GM10847 (cell line): Measurements from ENCODE around the gene GPC3.

Experiments used
- POLR2A ChIP-seq: IDR thresholded peaks from 2 replicates; pipeline ENCODE4 v1.6.1; 2011; ENCODE audit not compliant: insufficient read length; ENCODE audit errors: extremely low read depth

Gene GPC3

DNA sequence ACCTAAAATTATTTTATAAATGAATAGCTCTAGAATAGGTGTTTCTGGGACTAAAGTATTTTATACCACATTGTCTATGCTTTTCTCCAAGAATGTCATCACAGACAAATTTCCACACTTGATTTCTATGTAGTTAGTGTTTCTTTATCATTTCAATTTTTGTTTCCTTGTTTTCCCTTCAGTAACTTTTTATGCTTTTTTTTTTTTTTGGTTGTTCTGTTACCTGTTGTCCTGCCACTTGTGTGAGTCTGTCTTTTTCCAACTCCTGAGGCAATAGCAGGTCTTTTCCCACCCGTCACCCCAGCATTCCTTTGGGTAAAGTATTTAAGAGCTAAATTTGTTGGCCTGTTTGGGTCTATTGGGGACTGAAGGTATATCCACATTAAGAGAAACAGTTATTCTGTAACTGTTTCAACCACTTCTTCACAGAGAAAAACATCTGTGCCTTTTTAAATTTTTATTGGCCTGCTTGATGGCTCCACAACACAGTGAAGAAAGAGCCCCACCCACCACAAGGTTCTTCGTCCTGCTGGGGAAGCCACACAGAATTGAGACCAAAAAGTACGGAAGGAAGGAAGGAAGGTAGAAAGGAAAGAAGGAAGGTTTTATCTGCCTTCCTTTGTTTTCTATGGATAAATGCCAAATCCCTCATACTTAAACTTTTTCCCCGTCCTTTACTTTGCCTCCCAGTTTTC is 17.7 kb upstream of the GPC3 start:
- TF ChIP-seq POLR2A = no peak

DNA sequence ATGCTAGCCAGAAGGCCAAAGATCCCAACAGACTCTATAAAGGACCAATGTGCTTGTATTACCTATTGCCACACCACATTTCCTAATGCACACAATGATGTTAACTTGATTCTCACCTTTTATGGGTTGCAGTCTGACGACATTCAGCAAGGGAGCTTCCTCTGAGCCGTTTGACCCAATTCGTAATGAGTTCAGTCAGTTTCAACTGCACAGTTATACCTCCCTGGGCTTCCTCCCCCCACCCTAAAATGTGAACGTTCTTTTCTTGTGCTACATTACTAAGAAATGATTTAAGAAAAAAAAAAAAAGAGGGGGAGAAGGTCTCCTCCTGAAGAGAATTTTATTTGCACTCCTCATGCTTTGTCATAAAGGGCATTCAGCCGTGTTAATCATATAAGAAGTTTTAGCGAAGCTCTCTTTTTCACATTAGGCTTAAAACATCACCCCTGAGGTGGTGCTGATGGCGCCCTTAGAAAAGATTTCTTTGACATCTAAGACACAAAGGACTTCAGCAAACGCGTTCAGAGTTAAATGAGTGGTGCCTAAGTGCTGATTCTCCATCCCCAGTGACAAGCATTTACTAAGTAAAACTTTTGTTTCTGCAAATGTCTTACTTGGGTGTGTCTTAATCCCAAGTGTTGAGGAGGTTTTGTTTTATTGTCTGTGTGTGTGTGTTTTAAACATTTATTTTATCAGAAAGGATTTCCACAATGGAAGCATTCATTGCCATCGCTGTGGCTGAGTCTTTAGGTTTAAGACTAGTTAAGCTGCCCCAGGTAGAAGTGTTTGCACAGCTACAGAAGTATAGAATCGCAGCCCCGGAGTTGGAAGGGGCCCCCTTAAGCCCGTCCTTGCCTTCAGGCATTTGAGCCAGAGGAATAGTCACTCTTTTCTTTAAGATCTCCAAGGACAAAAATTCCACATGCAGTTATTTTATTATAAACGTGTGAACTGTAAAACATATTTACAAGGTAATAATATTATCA is 15.2 kb upstream of the GPC3 start:
- no peak for TF ChIP-seq POLR2A

- TF ChIP-seq POLR2A = no peak
These were observed 13.8 kb upstream of the GPC3 start for GRCh38 chrX:133999031-133999705.

GRCh38 chrX:133995759-133996158 is 10.4 kb upstream of the GPC3 start:
- TF ChIP-seq POLR2A = no peak

- no peak for TF ChIP-seq POLR2A
These were observed 9.2 kb upstream of the GPC3 start for GRCh38 chrX:133994576-133994975.

GRCh38 chrX:133992882-133993281 is 7.5 kb upstream of the GPC3 start:
- no peak for TF ChIP-seq POLR2A

DNA sequence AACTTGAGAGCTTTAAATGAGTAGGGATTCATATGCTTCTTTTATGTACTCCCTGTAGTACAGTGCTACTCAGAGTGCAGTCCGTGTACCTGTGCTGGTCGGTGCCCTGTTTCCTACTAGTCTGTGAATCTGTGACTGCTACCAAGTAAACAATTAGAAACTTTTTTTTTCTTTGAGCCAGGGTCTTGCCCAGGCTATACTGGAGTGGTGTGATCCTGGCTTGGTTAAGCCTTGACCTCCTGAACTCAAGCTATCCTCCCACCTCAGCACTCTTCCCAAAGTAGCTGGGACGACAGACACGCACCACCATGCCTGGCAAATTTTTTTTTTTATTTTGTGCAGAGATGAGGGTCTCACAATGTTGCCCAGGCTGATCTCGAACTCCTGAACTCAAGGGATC is 6.4 kb upstream of the GPC3 start:
- TF ChIP-seq POLR2A = no peak

DNA sequence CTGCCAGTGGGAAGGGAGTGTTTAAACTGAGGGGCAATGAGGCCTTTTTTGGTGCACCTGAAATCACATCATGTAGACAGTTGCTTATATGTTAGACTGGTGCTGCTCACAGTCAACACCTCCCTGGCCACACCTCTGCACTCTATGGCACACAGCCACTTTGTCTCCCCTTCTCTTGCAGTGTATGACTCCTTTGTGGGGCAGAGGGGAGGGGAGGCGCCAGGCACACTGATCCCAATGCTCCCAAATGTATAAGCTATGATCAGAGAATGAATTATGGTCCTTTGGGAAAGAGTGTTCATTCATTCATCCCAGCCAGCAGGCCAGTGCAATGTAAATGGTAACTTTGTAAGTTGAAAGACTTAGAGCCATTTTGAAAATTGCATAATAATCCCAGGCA is 4.6 kb upstream of the GPC3 start:
- no peak for TF ChIP-seq POLR2A

DNA sequence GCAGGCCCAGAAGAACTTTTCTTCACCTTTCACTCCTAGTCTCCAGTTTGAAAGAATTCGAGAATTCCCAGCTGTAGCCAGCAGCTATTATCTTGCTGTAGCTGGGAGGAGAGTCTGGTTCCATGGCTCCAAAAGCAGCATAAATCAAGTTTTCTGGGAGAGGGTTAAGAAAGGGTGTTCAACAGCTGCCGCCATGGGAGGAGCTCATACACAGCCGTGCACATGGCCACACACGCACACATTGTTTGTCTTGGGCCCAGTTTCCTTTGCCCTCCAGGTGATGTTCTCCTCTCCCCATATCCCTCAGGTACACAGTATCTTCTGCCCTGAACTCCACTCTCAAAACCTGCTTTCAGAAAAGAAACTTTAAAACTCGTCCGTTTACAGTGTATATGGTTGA is 4.1 kb upstream of the GPC3 start:
- no peak for TF ChIP-seq POLR2A

DNA sequence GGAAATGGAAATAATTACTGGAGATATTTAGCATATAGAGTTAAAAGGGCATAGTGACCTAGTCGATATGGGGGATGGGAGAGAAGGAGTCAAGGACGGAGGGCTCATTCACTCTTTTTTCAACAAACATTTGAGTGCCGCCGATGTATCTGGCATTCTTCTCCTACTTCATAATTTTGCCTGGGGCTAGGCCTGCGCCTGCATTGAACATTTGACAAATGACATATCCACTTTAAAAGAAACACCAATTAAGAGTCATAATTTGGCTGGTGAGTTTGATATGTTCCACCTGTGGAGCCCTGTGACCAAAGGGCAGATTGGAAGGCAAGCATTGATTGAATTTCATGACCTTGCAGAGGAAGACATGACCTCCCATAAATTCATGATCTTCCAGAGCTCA is 2.6 kb upstream of the GPC3 start:
- TF ChIP-seq POLR2A = no peak

GRCh38 chrX:133987188-133987587 is 1.8 kb upstream of the GPC3 start:
- no peak for TF ChIP-seq POLR2A

GRCh38 chrX:133985967-133986683 is 731 bp upstream of the GPC3 start:
- TF ChIP-seq POLR2A = no peak

DNA sequence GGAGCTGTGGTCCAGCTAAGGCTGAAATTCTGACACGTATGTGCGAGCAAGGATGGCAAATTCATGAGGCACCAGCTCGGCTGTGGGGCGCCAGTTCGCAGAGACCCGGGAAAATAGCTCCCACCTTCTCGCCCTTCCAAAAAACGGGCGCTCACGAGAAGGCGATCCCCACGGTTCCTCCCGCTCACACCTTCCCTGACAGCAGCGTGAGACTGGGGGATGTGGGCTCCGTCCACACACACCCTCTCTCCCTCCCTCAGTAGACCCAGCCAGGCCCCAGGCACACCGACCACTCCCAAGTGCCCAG is 584 bp downstream of the GPC3 start:
- no peak for TF ChIP-seq POLR2A

DNA sequence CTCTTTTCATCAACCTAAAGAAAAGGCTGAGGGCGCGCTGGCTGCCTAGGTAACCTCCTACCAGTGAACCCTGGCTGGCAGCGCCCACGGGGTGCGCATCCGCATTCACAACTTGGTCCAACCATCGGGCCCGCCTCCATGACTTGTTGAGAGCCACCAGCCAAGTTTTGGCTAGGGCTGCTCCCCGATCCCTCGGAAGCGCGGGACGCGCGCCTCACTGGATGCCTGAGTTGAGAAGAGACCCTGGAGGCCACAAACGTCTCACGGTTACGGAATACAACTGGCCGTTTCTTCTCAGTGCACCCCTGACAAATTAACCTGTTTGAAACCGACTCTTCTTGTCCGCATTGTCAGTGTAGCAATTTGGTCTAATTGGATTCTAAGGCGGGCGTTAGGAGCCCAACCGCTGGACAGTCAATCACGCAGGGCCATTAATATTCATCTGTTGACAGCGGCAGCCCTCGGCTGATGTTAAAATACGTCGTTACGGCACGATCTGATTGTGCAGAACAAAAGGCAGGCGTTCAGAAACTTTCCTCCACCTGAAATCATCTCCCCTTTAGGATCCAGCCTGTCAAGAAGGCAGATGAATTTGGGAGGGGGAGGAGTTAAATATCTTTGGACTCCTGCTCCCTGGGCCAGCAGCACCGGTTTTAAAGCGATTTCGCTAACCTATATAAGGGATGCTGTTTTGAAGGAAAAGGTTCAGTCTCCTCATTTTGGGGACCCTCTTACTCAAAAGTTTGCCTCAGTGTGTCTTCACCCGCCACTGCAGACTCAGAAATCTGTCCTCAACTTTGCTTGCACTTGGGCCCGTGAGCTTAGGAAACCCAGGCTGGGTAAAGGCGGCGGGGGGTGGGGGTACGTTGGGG is 1.2 kb downstream of the GPC3 start:
- no peak for TF ChIP-seq POLR2A
